BJ (cell line): Measurements from ENCODE around the gene RBKS. TPM values are rescaled to one million over a fixed set of nuclear protein-coding genes. Genes with fewer than 3 reads are reported as not detected.

ENCODE experiments used
- CTCF ChIA-PET: fragments of 350-600 bp; formaldehyde crosslinking; extraction: SDS; loops from one replicate; lab custom pipeline; 2021; ENCODE audit warnings: antibody characterized with exemption, inconsistent platforms; lab: Yijun Ruan, JAX
- POLR2A ChIA-PET: fragments of 300-600 bp; sonication (Branson Sonifier 250); formaldehyde crosslinking; extraction: SDS; loops from one replicate; lab custom pipeline; 2021; ENCODE audit warnings: antibody characterized with exemption; lab: Charles Lee
- DNase-seq: peaks from one replicate; pipeline ENCODE4 v3.0.0-alpha.2; 2011; ENCODE audit warnings: low read depth
- H3K27me3 ChIP-seq: 2 replicates; pipeline ENCODE4 v1.6.0; 2011; ENCODE audit warnings: low read length; ENCODE audit not compliant: control insufficient read depth, insufficient read depth
- H3K36me3 ChIP-seq: 2 replicates; pipeline ENCODE4 v1.5.1; 2011; ENCODE audit warnings: low read length; ENCODE audit not compliant: control insufficient read depth, insufficient read depth
- H3K4me3 ChIP-seq: 2 replicates; pipeline ENCODE4 v1.5.1; 2011; ENCODE audit warnings: low read depth, mild to moderate bottlenecking, control low read depth, low read length
- polyA plus RNA-seq: library from polyadenylated mRNA; depleted of rRNA; stranded (reverse); fragments of >200 nt; gene quantifications from 2 replicates; pipeline ENCODE4 v1.2.3, GENCODE V29; 2011
- TF ChIP-seq, protein P1 (sequence below): IDR thresholded peaks from 2 replicates; pipeline ENCODE4 v1.5.1; 2011; ENCODE audit warnings: low read depth, mild to moderate bottlenecking, control low read depth, inconsistent platforms, low read length, moderate library complexity; ENCODE audit not compliant: insufficient read depth

The RBKS gene
- polyA plus RNA-seq, 1 experiment, result 1.8 TPM

DNA sequence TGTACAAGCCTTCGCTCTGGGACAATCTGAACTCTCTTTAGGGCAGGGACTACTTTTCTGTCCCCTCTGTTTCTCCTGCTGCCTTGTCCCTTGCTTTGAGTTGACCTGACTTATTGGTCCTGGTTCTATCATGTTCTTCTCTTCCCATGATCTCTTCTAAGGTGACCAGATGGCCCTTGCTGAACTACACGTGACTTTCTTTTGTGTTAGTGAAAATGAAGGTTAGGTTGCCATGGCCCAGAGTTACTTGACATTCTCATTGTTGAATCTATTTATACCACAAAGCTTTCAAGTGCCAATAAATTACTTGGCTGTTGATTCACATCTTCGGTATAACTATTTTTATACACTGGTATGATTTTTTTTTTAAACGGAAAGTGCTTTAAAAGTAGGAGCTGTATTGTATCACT is 94.3 kb downstream of the RBKS start:
- POLR2A ChIA-PET, result no interaction called here
- no peaks in the 10 kb centered on the region for H3K27me3 ChIP-seq
- CTCF ChIA-PET, result no interaction called here

DNA sequence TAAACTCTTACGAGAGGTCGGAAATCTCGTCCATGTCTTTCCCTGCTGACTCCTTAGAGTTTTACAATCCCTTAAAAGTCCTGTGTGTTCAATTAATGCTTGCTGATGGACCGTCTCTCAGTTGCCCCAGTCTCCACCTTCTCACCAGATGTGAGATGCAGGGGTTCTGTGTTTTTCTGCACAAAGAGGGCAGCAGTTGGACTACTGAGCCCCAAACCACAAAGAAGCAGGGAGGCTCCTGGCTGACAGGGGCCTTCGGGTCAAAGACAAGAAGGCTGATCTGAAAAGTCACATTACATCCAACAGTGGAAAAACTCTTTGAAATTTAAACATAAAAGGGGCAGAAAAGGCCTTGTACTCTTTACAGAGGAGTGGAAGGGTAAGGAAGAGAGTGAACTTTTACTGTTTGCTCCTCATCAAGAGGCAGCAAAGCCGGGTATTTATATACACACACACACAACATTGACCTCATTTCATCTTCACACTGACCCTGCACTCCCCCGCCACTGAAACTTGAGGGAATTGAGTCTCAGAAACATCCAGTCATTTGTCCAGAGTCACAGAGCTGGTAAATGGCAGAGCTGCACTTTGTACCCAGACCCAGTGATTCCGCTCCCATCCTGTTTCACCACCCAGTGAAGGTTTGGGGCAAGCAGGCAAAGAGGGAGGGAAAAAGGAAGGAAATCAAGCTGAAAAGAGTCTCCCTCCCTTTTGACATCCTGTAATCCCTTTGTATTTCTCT is 94.9 kb downstream of the RBKS start:
- no peak for DNase-seq
- TF ChIP-seq, protein P1, sequence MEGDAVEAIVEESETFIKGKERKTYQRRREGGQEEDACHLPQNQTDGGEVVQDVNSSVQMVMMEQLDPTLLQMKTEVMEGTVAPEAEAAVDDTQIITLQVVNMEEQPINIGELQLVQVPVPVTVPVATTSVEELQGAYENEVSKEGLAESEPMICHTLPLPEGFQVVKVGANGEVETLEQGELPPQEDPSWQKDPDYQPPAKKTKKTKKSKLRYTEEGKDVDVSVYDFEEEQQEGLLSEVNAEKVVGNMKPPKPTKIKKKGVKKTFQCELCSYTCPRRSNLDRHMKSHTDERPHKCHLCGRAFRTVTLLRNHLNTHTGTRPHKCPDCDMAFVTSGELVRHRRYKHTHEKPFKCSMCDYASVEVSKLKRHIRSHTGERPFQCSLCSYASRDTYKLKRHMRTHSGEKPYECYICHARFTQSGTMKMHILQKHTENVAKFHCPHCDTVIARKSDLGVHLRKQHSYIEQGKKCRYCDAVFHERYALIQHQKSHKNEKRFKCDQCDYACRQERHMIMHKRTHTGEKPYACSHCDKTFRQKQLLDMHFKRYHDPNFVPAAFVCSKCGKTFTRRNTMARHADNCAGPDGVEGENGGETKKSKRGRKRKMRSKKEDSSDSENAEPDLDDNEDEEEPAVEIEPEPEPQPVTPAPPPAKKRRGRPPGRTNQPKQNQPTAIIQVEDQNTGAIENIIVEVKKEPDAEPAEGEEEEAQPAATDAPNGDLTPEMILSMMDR, result no peak
- POLR2A ChIA-PET, result no interaction called here
- Histone ChIP-seq H3K4me3 (no peak overlapping the region), H3K36me3 (no peaks in the 10 kb centered on the region), H3K27me3 (no peaks in the 10 kb centered on the region)
- CTCF ChIA-PET, result no interaction called here

More for the DNA sequence above, 94.3 kb downstream of the RBKS start:
- TF ChIP-seq, protein P1, result no peak
- H3K4me3 ChIP-seq, result no peak overlapping the region
- H3K36me3 ChIP-seq, result no peaks in the 10 kb centered on the region
- DNase-seq, result no peak

DNA sequence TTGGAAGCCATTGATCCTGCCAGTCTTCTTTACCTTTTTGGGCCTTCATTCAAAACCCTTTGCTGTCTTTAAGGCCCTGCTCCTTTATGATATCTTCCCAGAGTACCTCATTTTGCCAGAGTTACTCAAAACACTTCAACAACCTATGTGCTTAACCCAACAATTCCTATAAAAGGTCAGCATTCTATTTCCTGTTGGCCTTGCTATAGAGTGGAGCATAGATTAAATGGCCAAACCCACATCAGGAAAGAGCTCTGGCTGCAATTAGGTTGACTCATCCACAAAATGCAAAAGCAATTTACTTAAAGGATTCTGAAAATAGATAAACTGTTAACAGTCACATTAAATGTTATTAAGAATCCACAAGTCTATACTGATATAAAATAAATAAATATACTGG is 97.4 kb downstream of the RBKS start:
- no peaks in the 10 kb centered on the region for H3K36me3 ChIP-seq
- H3K27me3 ChIP-seq, result no peaks in the 10 kb centered on the region
- TF ChIP-seq, protein P1, result no peak
- ChIA-PET POLR2A (no interaction called here), CTCF (interaction anchor here (0.9 kb wide), 1 partner anchor 12 kb away, joined by 3 read pairs; no protein-coding TSS in a partner anchor)
- DNase-seq, result no peak
- H3K4me3 ChIP-seq, result no peak overlapping the region

DNA sequence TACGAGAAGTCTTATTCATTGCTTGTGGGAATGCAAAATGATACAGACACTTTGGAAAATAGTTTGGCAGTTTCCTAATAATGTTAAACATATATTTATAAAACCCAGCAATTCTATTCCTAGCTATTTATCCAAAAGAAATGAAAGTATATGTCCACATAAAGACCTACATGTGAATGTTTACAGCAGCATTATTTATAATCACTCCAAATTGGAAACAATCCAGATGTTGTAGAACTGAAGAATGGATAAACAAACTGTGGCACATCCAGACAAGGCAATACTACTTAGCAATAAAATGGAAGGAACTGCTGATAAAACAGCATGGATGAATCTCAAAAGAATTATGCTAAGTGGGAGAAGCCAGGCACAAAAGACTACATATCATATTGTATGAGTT is 99.4 kb downstream of the RBKS start:
- CTCF ChIA-PET, result interaction anchor here (0.9 to 1.9 kb wide), 2 partner anchors 15 to 662 kb away, joined by 3 to 7 read pairs; no protein-coding TSS in a partner anchor
- H3K36me3 ChIP-seq, result no peaks in the 10 kb centered on the region
- TF ChIP-seq, protein P1, result no peak
- no peaks in the 10 kb centered on the region for H3K27me3 ChIP-seq
- POLR2A ChIA-PET, result no interaction called here
- no peak for DNase-seq
- no peak overlapping the region for H3K4me3 ChIP-seq

DNA sequence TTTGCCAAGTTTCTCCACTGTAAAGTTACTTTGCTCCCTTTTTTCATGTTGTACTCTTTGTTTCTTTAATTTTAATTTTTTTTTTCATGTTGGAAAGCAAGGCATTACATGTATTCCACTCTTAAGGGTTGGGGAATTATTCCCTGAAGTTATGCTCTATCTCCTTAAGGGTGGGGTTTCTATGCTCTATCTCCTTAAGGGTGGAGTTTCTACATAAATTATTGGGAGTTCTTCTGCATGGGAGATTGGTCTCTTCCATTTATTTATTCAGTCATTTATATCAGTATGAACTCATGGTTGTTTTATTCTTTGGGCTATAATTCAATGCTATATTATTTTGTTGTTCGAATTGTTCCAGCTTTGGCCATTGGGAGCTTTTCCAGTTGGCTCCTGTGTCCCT is 107.5 kb downstream of the RBKS start:
- ChIA-PET POLR2A (no interaction called here), CTCF (no interaction called here)
- TF ChIP-seq, protein P1, result no peak
- Histone ChIP-seq H3K36me3 (peaks cover 3% of the 10 kb centered on the region; the same call in 1 of the 2 replicates), H3K4me3 (no peak overlapping the region), H3K27me3 (no peaks in the 10 kb centered on the region)
- DNase-seq, result no peak
